Stimulated activated CD4-positive, alpha-beta T cell treated with anti-CD3 and anti-CD28 coated beads, Interleukin-4, amount 100 ng/mL, for 4 hours (primary cell): ENCODE results near the gene SPATA45.

Experiments
- DNase-seq, 2 experiments: peaks; one replicate each; pipeline ENCODE4 v3.0.0-alpha.2; 2020

The SPATA45 gene

GRCh38 chr1:212827831-212828278, 19.6 kb downstream of the SPATA45 start:
- no peak for DNase-seq

GRCh38 chr1:212827171-212827776, 20.2 kb downstream of the SPATA45 start:
- DNase-seq: no peak

GRCh38 chr1:212825798-212826452, 21.5 kb downstream of the SPATA45 start:
- no peak for DNase-seq

GRCh38 chr1:212824201-212824600, 23.2 kb downstream of the SPATA45 start:
- no peak for DNase-seq

GRCh38 chr1:212822956-212823355, 24.5 kb downstream of the SPATA45 start:
- DNase-seq: no peak

GRCh38 chr1:212820969-212821368, 26.5 kb downstream of the SPATA45 start:
- DNase-seq: no peak

GRCh38 chr1:212819726-212820125, 27.7 kb downstream of the SPATA45 start:
- DNase-seq: no peak

- DNase-seq: no peak
These were observed 30.7 kb downstream of the SPATA45 start for GRCh38 chr1:212816567-212817278.

GRCh38 chr1:212814537-212815334, 32.7 kb downstream of the SPATA45 start:
- no peak for DNase-seq

- no peak for DNase-seq
These were observed 41.7 kb downstream of the SPATA45 start for GRCh38 chr1:212805767-212806166.

GRCh38 chr1:212797681-212798080, 49.8 kb downstream of the SPATA45 start:
- DNase-seq: no peak

GRCh38 chr1:212794561-212795014, 52.9 kb downstream of the SPATA45 start:
- DNase-seq: no peak

- no peak for DNase-seq
These were observed 55.0 kb downstream of the SPATA45 start for GRCh38 chr1:212792396-212792908.

- peak; percentile 87 to 94 for DNase-seq
These were observed 55.6 kb downstream of the SPATA45 start, which contains the start of the genes NSL1 and TATDN3 for GRCh38 chr1:212791676-212792395. TSS of gene NSL1 (minus strand) at chr1:212791777. CDS start at chr1:212791763, 14 bp downstream. TSS of gene TATDN3 (plus strand) at chr1:212791894. CDS start at chr1:212791922, 28 bp downstream.

- no peak for DNase-seq
These were observed 56.2 kb downstream of the SPATA45 start for GRCh38 chr1:212791261-212791675.

- DNase-seq: no peak
These were observed 61.6 kb downstream of the SPATA45 start for GRCh38 chr1:212785871-212786270.

GRCh38 chr1:212783976-212784375, 63.5 kb downstream of the SPATA45 start:
- no peak for DNase-seq

- no peak for DNase-seq
These were observed 64.9 kb downstream of the SPATA45 start for GRCh38 chr1:212782422-212783154.

- DNase-seq: no peak
These were observed 66.2 kb downstream of the SPATA45 start for GRCh38 chr1:212781225-212781624.

GRCh38 chr1:212780759-212781158, 66.7 kb downstream of the SPATA45 start:
- DNase-seq: no peak
